ENCODE results near the gene WDR3. TPM values are rescaled to one million over a fixed set of nuclear protein-coding genes. Genes with fewer than 3 reads are reported as not detected.

The WDR3 gene
- total and polyA plus RNA-seq, 10 of the 15 experiments (the other 5 are each of a cell fraction or from before 2014, with no cell fraction given): 24.0 to 66.5 (median 42.9) TPM

DNA sequence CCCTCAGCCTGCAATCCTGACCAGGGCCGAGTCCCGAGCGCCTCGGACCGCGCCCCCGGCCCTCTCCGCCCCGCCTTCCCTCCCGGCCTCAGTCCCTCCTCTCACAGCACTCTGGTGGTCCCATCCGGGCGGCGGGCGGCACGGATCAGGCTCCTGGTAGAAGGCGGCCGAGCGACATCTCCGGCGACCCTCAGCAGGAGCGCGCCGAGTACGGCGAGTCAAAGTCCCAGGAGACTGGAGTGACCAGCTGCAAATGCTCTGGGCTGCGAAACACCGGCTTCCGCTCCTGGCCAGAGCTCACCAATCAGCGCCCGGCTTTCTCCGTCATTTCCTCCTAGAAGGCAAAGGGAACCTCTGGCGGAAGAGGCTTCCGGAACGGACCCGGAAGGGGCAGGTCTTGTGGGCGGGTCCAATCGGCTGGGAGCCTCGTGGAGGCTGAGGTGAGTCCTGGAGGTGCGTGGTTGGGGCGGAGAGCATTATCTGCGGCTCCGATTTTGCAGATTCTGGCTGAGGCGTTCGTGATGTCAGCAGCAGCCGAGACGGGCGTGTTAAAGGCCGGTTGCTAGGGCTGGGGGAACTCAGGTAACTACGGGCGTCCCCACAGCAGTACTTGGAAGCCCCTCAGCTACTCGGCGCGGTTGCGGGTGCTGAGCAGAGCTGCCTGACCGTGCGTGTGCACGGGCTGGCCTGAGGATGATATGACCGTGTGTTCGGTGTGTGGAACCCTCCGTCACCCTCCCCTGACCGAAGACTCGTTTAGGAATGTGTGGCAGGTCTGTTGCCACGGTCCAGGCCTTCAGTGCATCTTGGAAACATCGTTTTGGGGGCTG lies at the start of gene WDR3, which contains the start of gene GDAP2 (continued):
- TF ChIP-seq, protein P1, sequence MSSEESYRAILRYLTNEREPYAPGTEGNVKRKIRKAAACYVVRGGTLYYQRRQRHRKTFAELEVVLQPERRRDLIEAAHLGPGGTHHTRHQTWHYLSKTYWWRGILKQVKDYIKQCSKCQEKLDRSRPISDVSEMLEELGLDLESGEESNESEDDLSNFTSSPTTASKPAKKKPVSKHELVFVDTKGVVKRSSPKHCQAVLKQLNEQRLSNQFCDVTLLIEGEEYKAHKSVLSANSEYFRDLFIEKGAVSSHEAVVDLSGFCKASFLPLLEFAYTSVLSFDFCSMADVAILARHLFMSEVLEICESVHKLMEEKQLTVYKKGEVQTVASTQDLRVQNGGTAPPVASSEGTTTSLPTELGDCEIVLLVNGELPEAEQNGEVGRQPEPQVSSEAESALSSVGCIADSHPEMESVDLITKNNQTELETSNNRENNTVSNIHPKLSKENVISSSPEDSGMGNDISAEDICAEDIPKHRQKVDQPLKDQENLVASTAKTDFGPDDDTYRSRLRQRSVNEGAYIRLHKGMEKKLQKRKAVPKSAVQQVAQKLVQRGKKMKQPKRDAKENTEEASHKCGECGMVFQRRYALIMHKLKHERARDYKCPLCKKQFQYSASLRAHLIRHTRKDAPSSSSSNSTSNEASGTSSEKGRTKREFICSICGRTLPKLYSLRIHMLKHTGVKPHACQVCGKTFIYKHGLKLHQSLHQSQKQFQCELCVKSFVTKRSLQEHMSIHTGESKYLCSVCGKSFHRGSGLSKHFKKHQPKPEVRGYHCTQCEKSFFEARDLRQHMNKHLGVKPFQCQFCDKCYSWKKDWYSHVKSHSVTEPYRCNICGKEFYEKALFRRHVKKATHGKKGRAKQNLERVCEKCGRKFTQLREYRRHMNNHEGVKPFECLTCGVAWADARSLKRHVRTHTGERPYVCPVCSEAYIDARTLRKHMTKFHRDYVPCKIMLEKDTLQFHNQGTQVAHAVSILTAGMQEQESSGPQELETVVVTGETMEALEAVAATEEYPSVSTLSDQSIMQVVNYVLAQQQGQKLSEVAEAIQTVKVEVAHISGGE (CRISPR knock-in tag; IDR thresholded peaks at IDR 0.05): no peak
- TF ChIP-seq BHLHE40 (IDR thresholded peaks at IDR 0.05; ENCODE audit: borderline replicate concordance in 1 of 2, low read depth in 2 of 2, low read length in 1 of 2) (peak in 1 of 2 experiments; percentile 19; a peak in 3 of 4 replicates), POLR2AphosphoS5 (IDR thresholded peaks at IDR 0.05; ENCODE audit: low read length) (peak; percentile 73), NFYA (IDR thresholded peaks at IDR 0.05; ENCODE audit: borderline replicate concordance, low read depth, low read length) (no peak)
- TF ChIP-seq, protein P2, sequence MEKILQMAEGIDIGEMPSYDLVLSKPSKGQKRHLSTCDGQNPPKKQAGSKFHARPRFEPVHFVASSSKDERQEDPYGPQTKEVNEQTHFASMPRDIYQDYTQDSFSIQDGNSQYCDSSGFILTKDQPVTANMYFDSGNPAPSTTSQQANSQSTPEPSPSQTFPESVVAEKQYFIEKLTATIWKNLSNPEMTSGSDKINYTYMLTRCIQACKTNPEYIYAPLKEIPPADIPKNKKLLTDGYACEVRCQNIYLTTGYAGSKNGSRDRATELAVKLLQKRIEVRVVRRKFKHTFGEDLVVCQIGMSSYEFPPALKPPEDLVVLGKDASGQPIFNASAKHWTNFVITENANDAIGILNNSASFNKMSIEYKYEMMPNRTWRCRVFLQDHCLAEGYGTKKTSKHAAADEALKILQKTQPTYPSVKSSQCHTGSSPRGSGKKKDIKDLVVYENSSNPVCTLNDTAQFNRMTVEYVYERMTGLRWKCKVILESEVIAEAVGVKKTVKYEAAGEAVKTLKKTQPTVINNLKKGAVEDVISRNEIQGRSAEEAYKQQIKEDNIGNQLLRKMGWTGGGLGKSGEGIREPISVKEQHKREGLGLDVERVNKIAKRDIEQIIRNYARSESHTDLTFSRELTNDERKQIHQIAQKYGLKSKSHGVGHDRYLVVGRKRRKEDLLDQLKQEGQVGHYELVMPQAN (conservative IDR thresholded peaks at IDR 0.05): peak; percentile 88
